LNCAP (cell line): ENCODE data around the gene PCCA.

Source experiments
- TF ChIP-seq, protein P1 (sequence below): fragments of 450-650 bp; IDR thresholded peaks from 2 replicates; pipeline ENCODE4 v1.5.1; 2017; ENCODE audit warnings: mild to moderate bottlenecking

PCCA gene

DNA sequence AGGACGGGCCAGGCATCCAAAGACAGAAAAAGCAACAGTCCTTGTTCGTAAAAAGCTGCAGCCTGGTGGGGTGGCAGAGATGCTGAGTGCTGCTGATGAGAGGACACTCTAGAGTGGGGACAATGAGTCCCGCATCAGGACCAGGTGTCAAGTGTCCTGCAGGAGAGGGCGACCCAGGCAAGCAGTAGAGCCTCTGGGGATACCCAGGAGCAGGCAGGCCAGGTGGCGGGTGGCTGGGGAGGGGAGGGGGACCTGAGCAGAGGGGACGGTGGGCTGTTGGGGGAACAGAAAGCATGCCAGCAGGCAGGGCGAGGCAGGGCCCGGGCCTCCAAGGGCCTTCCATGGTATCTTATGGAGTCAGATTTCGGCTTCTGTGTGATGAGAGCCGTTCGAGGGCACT is 463.9 kb downstream of the PCCA start:
- TF ChIP-seq, protein P1, sequence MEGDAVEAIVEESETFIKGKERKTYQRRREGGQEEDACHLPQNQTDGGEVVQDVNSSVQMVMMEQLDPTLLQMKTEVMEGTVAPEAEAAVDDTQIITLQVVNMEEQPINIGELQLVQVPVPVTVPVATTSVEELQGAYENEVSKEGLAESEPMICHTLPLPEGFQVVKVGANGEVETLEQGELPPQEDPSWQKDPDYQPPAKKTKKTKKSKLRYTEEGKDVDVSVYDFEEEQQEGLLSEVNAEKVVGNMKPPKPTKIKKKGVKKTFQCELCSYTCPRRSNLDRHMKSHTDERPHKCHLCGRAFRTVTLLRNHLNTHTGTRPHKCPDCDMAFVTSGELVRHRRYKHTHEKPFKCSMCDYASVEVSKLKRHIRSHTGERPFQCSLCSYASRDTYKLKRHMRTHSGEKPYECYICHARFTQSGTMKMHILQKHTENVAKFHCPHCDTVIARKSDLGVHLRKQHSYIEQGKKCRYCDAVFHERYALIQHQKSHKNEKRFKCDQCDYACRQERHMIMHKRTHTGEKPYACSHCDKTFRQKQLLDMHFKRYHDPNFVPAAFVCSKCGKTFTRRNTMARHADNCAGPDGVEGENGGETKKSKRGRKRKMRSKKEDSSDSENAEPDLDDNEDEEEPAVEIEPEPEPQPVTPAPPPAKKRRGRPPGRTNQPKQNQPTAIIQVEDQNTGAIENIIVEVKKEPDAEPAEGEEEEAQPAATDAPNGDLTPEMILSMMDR = no peak

DNA sequence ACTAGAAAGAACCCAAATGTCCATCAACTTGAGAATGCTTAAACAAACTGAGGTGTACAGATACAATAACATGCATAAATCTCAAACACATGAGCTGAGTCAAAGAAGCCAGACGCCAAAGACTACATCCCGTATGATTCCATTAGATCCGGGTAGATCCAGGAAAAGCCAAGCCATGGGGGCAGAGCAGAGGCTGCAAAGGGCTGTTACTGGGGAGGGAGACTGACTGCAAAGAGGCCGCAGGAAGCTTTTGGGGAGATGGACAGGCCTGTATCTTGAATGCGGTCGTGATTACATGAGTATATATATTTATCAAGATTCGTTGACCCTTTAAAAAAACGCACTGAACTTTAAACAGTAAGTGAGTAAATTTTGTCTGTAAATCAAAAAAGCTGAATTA is 471.0 kb downstream of the PCCA start:
- TF ChIP-seq, protein P1 = no peak

DNA sequence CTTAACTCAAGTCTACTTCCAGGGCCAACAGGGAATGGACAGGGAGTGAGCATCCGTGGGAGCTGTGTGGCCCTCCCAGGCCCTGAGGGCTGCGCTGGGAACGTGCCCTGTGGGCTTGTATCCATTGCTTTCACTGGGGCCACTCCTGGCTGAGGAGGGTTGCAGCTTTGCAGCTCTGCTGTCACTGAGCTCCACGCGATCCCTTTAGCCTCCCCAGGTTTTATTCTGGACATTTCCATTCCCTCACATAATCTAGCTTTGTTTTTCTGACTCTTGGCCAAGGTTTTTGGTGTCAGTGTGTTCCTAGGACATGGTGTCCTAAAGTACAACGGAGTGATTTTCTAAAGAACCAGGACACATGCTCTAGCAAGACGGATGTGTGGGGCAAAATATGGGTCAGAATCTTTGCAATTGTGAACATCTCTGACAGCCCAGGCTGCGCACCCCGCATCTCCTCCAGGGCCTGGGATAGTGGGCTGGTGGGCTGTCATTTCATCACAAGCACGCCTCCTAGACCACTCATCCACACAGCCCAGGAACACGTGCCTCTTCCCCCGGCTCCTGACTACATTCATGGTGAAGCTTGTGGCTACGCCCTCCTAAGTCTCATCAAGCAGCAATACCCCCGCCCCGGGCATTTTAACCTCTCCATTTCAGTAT is 471.7 kb downstream of the PCCA start:
- TF ChIP-seq, protein P1 = no peak

DNA sequence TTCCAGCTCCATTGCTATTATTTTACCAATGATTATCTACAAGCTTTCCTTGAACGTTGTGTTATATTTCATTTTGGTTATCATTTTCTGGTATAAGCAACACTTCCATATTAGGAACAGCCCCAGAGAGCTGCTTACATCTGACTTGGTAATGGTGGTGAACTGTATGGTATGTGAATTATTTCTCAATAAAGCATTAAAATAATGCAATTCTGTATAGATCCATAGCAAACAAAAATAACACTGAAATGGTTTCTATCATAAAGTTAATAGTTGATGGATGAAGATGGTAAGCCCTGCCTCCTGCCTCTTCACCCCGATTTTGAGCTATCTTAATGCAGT is 472.2 kb downstream of the PCCA start:
- TF ChIP-seq, protein P1 = no peak

DNA sequence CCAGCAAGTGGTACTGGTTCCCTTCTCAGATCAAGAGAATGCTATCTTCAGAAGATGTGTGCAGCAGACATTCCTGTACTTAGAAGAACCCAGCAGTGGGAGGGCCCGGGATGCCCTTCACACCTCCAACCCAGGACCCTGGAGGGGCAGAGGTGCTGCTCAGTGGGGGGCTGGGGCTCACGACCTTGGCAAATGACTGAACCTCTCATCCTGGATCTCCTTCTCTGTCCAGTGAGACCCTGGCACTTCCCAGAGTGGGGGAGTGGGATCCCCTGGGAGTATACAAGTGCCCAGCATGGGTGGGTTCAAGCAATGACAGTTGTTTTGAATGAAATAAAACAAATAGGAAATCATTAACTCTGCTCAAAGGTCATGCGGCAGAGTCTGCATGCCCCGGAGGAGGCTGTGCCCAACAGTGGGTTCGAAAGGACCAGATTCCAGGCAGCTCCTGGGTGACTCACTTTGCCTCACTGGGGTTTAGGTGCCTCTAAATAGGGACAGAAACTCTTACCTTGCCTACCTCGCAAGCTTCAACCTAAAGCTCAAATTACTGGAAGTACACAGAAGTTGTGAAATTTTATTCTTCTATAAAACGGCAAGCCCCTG is 472.8 kb downstream of the PCCA start:
- TF ChIP-seq, protein P1 = no peak

DNA sequence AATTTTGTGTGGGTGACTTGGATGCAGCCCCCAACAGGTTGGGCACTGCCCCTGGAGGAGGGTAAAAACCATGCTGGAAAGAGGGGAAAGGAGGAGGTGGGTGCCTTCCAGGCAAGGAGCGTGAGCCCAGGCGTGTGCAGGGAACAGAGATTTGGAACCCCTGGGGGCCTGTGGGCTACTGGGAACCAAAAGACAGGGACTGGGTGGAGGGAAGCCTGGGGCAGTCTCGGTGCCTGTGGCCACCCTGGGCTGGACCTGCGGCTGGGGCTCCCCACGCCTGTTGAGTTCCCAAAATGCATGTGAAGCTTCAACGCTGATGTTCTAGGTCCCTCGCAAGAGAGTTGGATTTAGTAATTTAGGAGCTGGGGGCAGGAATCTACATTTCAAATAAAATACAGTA is 474.9 kb downstream of the PCCA start:
- TF ChIP-seq, protein P1 = no peak

DNA sequence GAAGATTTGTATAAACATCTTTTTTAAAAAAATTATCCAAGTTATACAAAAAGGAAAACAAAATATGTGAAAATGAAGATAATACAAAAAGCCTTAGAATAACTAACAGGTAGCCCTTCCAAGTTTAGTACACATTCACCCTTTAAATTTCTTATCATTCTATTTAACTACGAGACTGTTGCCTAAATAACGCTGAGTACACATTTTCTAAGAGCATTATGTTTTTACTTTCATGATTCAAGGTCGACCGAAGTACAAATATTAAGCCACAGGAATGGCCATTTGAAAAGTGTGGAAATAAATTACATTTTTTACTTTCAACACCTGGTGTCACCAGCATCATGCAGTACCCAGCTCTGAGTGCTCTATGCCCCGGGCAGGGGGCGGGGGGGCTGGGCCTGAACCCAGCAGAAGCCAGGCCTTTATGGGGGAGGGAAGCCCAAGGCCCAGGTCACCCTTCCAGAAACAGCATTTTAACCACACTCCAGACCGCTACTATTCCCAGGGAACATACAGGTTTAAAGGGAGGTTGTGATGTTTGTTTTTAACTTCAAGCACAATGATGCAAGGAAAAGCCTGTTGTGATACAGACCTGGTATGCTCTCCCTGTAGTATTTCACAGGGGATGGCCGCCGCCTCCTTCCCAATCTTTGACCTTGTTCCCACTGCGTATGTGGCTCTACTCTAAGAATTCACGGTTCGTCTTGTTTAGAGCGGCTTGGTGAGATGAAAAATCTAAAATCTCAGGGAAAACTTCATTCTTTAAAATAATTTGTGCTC is 475.7 kb downstream of the PCCA start:
- TF ChIP-seq, protein P1 = no peak
